GM18520 (cell line): ENCODE measurements around the gene RIPOR3.
"Not testable (repeated sequence)": the region's sequence is repeated elsewhere in the genome, so short reads cannot be mapped to it uniquely, and the experiment has no call there.

Experiments used
- ATAC-seq: cut with Tn5 transposase; IDR thresholded peaks from one replicate; pipeline ENCODE4 v1.9.1; 2021; ENCODE audit not compliant: unreplicated experiment

Gene RIPOR3

DNA sequence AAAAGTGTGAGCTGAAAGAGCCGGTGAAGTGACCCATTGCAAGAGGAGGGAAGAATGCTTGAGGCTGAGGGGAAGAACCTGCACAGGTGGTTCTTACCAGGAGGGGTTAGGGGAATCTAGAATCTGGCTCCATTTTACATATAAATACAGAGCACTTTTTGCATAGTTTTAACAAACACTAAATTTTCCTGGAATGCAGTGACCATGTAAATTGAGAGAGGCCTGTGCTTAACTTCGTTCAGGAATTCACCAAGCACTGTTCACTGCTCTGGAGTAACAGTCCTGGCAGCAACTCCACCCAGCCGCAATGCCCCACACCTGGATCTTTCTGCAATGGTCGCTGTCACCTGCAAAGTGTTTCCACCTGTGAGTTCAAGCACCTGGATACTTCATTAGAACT lies 13.2 kb upstream of the RIPOR3 start:
- no peak for ATAC-seq

DNA sequence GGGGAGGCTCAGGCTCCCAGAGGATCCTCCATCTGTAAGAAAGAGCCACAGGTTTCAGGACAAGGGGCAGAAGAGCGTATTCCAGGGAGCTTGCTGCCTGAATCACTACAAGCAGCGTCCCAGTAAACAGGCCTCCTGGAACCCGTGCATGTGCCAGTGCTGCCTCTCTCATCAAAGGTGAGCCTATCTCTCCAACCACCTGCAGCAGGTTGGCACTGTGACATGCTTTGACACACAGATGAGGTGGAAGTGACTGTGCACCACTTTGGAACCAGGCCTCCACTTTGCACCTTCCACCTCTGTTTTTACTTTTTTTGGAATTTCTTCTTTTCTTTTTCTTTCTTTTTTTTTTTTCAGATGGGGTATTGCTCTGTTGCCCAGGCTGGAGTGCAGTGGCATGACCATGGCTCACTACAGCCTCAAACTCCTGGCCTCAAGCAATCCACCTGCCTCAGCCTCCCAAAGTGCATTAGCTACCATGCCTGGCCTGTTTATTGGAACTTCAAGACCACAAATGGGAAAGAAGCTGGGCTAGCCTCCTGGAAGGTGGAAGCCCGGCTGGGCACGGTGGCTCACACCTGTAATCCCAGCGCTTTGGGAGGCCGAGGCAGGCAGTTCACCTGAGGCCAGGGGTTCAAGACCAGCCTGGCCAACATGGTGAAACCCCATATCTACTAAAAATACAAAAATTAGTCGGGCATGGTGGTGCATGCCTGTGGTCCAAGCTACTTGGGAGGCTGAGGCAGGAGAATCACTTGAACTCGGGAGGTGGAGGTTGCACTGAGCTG lies 12.5 kb upstream of the RIPOR3 start:
- not testable (repeated sequence) for ATAC-seq

DNA sequence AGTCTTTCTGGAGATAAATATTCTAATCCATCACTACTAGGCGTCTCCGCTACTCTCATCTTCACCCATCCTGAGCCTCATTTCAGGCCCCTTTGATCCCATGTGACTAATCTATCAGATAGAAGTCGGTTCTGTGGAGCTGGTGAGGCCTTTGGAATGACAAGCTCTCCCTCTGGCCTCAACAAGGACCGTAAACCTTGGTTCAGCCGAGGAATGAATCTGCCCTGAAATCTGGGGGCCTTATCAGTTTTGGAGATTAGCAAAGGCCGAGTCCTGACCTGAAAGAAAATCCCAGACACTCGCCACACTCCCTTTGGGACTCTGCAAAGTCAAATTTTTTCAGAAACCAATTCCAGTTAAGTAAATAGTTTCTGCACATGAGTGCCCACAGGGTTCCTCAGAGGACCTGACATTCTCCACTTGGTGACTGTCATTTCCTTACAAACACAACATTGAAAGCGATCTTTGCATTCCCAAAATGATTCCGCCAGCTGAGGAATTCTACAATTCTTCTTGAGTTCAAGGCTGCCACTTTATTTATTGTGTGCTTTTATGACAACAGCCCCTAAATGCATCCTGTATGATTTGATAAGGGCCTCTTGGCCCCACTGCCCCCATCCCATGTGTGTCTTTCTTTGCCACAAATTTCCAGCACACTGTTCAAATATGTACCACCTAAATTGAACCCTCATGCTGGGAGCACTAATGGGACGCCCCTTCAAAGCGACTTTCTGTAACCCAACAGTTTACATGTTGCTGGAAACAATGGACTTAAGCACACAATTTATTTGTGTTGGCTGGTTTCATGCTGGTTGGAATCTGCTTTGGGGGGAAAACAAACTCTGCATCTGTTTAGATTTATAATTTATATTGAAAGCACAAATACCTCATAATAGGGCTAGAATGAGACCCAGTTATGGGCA lies 10.0 kb upstream of the RIPOR3 start:
- no peak for ATAC-seq

DNA sequence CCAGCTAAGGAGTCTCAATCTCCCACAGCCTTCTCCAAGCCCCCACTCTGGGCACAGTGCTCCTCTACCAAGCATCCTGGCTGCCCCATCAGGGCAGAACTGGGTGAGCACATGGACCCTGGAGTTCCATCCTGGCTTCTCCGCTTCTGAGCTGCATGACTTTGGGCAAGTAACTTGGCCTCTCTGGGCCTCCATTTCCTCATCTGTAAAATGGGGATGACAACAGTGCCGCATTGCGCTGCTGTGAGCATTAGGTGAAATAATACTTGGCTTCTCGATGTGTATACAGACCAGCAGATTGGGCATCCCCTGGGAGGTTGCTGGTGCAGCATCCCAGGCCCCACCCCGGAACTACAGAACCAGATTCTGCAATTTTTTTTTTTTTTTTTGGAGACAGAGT lies 8.3 kb upstream of the RIPOR3 start:
- ATAC-seq, result no peak

DNA sequence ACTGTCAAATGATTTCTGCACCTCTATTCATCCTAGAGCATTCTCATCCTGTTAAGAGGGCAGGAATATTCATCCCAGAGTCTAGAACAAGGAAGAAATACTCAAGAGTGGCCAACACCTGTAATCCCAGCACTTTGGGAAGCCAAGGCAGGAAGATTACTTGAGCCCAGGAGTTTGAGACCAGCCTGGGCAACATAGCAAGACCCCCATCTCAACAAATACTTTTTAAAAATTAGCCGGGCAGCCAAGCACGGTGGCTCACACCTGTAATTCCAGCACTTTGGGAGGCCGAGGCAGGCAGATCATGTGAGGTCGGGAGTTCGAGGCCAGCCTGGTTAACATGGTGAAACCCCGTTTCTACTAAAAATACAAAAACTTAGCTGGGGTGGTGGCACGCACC lies 6.9 kb upstream of the RIPOR3 start:
- not testable (repeated sequence) for ATAC-seq

DNA sequence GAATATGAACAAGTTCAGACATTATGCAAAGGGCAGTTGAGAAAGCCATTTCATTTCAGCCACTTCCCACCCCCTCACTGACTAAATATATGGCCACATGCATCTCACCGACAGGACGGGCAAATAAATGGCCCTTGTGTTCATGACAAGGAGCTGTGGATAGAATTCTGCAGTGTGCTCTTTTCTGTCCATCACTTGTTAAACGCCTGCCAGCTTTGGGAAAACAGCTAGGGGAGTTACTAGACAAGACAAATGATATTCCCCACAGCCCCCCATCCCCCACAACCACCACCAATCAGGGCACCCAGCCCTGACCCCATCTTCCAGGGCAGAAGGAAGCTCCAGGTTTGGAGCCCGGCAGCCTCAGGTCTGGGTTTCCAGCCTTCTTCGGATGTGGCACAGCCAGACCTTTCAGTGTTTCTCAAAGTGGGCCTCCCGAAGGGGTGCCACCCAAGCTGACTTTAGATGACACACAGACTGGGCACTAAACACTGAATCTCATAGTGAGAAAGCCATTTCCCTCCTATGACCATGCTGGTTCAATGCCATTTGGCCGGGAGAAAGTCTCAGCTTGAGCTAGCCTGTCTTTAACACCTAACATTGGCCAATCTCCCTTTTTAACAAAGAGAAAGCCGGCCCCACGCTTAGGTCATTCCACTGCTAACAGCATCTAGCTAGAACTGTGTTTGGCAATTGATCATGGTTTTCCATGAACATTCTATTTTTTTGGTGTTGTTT lies 4.0 kb upstream of the RIPOR3 start:
- no peak for ATAC-seq

DNA sequence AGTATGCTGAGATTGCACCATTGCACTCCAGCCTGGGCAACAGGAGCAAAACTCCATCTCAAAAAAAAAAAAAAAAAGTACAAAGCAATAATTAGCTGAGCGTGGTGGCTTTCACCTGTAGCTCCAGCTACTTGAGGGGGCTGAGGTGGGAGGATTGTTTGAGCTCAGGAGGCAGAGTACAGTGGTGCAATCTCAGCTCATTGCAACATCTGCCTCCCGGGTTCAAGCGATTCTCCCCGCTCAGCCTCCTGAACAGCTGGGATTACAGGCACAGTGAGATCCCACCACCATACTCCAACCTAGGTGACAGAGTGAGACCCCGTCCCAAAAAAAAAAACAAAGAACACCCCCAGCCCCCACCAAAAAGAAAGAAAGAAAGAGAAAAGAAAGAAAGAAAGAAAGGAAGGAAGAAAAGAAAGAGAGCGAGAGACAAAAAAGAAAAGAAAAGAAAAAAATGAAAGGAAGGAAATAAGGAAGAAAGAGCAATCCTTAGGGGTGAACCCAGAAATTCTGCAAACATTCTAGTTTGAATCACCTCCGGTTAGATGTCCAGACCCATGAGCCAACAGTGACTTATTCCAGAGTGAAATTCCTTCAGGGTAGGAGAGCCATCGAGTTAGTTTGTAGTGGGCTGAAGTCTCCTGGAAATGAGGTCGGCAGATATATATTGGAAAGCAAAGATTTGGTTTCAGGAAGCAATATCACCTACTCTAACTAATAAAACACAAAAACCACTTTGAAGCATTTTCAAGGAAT lies 3.2 kb upstream of the RIPOR3 start:
- ATAC-seq, result no peak

DNA sequence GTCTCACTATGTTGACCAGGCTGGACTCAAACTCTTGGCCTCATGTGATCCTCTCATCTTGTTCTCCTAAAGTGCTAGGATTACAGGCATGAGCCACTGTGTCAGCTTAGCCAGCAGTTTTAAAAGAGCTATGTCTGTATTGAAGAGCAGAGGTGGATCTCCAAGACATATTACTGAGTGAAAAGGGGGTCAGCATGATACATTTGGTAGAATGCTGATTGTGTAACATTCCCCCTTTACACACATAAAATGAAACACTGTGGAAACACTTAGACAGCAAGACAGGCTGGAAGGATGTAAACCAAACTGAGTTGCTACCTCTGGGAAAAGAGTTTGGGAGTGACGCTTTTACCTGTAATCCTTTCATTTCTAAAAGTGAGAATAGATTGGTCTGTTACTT lies 1.7 kb upstream of the RIPOR3 start:
- ATAC-seq, result no peak

DNA sequence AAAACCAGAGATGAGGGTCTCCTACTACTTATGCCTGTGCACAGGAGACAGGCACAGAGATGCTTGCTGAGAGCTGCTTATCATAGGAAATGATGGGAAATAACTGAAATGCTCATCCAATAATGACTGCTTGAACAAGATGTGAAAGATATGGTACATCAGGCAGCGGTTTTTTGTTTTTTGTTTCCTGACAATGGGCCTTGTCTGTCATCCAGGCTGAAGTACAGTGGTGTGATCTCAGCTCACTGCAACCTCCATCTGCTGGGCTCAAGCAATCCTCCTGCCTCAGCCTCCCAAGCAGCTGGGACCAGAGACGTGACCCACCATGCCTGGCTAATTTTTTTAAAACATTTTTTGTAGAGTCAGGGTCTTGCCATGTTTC lies 1.2 kb upstream of the RIPOR3 start:
- no peak for ATAC-seq

DNA sequence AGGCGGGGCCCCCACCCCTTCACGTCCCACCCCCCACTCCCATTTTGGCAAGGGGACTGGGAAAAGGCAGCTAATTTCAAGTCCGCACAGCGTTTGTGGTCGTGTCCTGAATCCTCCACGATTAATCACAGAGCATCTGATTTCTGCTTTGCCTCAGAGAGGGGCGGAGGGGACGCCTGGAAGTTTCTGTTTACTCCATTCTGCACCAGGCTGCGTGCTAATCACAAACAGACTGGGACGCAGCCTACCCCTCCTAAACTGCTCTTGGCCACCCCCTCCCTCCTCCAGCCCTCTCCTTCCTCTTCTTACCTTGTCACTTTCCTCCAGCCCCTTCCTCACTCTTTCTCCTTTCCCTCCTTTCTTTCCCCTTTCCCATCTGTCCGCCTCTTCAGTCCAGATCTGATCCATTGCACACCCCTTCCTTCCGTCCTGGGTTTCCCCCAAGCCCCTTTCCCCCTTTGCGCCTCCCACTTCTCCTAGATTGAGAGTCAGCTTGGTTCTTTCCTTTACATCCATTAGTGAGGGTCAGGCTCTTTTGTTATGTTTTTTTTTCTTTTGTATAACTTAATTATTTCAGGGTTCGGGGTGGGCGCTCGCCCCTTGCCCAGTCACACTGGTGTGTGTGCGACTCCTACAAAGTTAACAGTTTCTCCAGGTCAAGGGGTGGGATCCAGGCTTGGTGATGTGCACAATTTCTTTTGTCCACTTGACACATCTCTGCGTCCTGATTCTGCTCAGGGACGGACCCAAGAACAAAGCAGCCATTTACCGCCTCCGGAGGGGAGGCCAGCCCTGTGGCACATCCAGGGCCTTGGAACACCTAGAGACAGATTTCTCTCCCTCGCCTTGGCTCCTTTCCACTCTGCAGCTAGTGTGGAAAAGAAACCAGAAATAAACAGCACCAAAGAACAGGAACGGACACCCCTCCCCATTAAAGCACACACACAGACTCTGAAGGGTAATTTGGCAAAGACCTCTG lies 520 bp upstream of the RIPOR3 start:
- no peak for ATAC-seq

DNA sequence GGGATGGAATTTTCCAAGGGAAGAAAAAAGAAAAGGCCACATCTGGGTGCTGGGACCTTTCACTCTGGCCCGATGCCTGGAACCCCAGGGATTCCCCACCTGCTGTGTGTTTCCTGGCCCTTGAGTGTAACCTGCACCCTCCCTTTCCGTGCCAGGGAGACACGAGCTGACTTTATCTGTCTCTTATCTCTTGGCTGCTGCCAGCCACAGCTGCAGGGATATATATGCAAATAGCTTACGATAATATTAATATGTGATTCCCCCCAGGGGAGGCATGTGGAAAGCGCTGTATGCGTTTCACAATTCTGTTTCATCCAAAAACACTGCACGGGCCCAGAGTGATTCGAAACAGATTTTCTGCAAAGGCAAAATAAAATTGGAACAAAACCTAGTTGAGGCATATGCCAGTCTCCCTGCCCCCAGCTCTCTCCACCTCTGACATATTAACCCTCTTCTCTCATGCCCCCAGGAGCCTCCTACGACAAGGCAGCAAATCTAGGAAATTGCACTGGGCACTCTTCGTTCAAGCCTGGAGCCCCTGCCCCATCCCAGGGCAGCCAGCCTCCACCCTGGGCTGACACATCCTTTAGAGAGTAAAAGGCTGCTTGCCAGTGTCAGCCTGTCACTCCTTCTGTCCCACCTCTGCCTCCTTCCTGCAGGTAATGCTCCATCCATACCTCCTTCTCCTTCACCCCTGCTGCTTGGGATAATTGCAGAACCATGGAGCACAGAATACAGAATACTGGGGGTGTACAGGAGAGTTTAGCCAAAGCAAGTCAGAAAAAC lies 1.3 kb downstream of the RIPOR3 start:
- ATAC-seq, result no peak

DNA sequence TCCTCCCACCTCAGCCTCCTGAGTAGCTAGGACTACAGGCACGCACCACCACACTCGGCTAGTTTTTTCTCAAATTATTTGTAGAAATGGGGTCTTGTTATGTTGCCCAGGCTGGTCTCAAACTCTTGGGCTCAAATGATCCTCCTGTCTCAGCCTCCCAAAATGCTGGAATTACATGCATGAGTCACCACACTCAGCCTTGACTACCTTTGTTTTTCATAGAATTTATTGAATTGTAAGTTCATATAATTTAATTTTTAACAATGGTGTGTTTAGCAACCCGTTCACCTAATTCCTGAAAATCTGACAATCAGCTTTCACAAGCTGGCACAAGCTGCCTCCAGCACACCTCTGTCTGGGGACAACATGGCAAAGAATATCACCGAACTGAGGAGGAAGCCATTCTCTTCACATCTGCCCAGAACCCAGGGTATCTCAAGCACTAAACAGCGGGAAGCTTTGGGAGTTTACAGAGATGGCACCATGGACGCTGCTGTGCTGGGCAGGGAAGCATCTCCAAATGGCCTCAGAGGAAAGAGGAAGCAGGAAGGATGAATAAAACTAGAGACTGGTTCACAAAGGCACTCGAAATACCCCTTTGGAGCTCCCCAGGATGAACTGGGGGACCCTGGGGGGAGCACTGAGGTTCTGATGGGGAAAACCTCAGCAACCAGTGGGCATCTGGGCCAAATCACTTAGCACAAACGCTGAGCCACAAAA lies 2.9 kb downstream of the RIPOR3 start:
- ATAC-seq, result no peak

DNA sequence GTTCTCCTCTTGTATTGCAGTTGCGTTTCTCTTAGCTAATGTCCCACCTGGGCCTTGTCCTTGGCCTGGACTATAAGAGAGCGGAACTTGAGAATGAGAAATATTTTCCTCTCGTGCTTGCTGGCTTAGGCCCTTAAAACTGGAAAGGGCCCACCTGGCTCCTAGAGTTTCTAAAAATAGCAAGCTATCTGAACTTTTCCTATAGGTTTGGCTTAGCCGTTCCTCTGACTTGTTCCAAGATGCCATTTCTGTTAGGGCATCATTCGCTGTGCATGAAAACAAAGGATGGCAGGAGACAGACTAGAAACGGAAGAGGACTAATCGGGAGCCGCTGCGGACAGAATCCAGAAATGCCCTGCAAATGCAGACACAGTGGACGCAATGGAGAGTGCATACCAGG lies 4.5 kb downstream of the RIPOR3 start:
- ATAC-seq, result no peak

DNA sequence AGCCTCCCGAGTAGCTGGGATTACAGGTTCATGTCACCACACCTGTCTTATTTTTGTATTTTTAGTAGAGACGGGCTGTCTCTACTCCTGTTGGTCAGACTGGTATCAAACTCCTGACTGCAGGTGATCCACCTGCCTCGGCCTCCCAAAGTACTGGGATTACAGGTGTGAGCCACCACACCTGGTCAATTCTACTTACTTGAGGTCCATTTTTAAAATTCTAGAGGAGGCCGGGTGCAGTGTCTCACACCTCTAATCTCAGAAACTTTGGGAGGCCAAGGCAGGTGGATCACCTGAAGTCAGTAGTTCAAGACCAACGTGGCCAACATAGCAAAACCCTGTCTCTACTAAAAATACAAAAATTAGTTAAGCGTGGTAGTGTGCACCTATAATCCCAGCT lies 7.8 kb downstream of the RIPOR3 start:
- ATAC-seq, result no peak

DNA sequence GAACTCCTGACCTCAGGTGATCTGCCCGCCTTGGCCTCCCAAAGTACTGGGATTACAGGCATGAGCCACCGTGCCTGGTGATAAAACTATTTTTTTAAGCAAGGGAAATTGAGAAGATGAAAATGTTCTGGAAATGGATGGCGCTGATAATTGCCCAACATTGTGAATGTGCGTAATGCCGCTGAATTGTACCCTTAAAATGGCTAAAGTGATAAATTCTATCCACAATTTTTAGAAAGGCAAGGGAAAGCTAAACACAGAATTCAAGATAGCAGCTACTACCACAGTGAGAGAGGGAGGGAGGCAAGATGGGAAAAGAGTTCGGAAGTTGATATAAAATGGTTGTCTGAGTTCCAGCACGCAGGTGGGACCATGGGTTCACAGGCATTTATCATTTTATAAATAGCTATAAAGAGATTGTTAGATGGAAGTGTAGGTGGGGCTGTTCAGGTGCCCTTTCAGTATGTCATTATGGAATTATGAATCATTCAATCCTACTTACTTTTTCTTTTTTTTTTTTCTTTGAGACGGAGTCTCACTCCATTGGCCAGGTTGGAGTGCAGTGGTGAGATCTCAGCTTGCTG lies 8.3 kb downstream of the RIPOR3 start:
- ATAC-seq, result no peak

DNA sequence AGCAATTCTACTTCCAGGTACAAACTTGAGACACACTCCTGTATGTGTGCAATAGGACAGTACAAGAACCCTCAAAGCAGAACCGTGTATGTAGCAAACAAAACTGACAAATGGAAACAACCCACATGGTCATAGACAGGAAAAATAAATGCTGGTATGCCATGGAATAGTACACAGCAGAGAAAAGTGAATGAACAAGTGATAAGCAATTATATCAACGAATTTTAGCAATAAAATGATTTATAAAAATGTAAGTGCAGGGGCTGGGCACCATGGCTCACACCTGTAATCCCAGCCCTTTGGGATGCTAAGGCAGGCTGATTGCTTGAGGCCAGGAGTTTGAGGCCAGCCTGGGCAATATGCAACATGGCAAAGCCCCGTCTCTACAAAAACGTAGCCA lies 9.3 kb downstream of the RIPOR3 start:
- no peak for ATAC-seq

DNA sequence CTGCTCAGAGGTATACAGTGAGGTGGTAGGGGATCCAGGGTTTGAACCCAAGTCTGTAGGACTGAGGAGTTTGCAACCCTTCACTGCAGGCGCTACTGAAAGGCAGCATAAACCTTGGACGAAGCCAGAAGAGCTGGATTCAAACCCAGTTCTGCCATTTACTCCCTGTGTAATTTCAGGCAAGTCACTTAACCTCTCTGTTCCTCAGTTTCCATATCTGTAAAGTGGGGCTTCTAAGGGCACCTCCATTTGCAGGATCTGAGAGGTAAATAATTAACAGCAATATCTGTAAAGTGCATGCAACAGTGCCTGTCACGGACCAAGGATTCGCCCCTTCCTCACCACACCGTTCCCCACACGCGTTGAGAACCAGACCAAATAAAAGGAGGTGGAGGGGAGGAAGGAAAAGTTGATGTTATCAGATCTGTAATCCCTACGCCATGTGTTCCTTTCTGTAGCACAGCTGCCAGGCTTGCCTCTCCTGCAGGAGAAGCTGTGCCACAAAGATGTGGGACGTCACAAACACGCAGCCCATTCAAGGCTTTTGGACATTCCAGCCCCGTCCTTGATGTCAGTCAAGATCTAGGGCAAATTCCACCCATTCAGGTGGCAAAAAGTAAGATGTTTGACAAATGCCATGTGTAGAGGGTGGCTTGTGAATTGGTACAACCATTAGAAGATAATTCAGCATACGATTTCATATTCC lies 9.8 kb downstream of the RIPOR3 start:
- no peak for ATAC-seq
